Activated CD4-positive, alpha-beta memory T cell treated with anti-CD3 and anti-CD28 coated beads for 36 hours (primary cell): ENCODE results near the gene MBD6. TPM values are rescaled to one million over a fixed set of nuclear protein-coding genes. Genes with fewer than 3 reads are reported as not detected.

Source experiments
- CTCF ChIA-PET: fragments of 350-600 bp; sonication (Branson Sonifier 250); formaldehyde crosslinking; loops from one replicate; lab custom pipeline; 2021; ENCODE audit warnings: antibody characterized with exemption, inconsistent platforms; lab: Charles Lee
- POLR2A ChIA-PET: fragments of 350-600 bp; sonication (Branson Sonifier 250); formaldehyde crosslinking; loops from one replicate; lab custom pipeline; 2021; ENCODE audit warnings: antibody characterized with exemption; lab: Charles Lee
- DNase-seq: peaks from one replicate; pipeline ENCODE4 v3.0.0-alpha.2; 2020
- H3K27ac Mint-ChIP-seq: one replicate; pipeline ENCODE4 v1.8.0; 2021; ENCODE audit warnings: mixed read lengths
- H3K27me3 Mint-ChIP-seq: one replicate; pipeline ENCODE4 v1.8.0; 2021; ENCODE audit warnings: mixed read lengths
- H3K36me3 Mint-ChIP-seq: one replicate; pipeline ENCODE4 v1.8.0; 2021; ENCODE audit warnings: mixed read lengths
- H3K4me1 Mint-ChIP-seq: one replicate; pipeline ENCODE4 v1.8.0; 2021; ENCODE audit warnings: low read depth, mixed read lengths
- H3K4me3 Mint-ChIP-seq: one replicate; pipeline ENCODE4 v1.8.0; 2021; ENCODE audit warnings: mild to moderate bottlenecking, mixed read lengths
- H3K9me3 Mint-ChIP-seq: one replicate; pipeline ENCODE4 v1.8.0; 2021; ENCODE audit warnings: mixed read lengths
- intact Hi-C: fragments of 100-400 bp; cut with micrococcal nuclease; formaldehyde crosslinking; loops from one replicate; pipeline ENCODE4 v1.15.1; 2023
- total RNA-seq, 2 experiments: library from RNA; stranded (reverse); gene quantifications; one replicate each; pipeline ENCODE4 v1.2.3, GENCODE V29; 2021

Gene MBD6
- total RNA-seq, 2 experiments from 2014 or later: 43.5 to 48.2 TPM

DNA sequence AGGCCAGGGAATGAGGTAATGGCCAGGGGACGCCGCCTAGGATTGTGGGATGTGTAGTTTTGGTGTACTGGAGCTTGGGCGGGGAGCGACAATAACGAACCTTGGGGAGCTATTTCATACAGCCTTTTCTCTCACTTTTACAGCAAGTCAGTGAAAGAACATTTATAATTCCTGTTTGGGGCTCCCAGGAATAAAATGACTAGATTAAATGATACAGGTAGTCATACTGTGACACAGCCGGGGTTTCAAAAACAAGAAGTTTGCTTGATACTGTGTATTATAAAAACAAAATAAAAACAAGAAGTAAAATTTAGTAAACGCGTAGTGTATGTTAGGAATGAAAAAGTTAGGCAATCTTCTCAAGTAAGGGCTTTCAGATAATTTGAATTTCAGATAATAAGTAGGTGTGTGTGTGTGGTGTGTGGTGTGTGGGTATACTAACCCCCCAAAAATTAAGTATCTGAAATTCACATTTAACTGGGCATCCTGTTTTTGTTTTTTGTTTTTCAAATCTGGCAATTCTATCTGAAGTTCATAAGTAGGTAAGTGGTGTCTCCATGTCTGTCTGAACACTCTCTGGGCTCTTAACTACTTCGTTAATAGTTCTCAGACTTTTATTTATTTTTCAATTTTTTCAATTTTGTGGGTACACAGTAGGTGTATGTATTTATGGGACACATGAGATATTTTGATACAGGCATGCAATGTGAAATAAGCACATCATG, 24.8 kb downstream of the MBD6 start:
- Mint-ChIP-seq H3K27ac (no peak overlapping the region), H3K27me3 (peaks cover 5% of the 10 kb centered on the region), H3K9me3 (no peaks in the 10 kb centered on the region), H3K4me1 (peaks cover 49% of the 10 kb centered on the region), H3K36me3 (peaks cover 13% of the 10 kb centered on the region), H3K4me3 (peak overlapping the region; percentile 97)
- POLR2A ChIA-PET: interaction anchor here (0.6 to 1.8 kb wide), 6 partner anchors 12 to 44 kb away, joined by 3 to 7 read pairs (median 4); partner anchors contain the start of genes DDIT3 and MBD6
- CTCF ChIA-PET: interaction anchor here (1.0 to 2.2 kb wide), 6 partner anchors 22 to 88 kb away, joined by 3 to 10 read pairs (median 4); partner anchors contain the start of gene GLI1
- DNase-seq: no peak
- intact Hi-C loops: loop anchor here (1.0 to 5.0 kb wide), 6 partner anchors 25 to 195 kb away; partner anchors contain the start of genes ARHGAP9, MBD6 and PIP4K2C

DNA sequence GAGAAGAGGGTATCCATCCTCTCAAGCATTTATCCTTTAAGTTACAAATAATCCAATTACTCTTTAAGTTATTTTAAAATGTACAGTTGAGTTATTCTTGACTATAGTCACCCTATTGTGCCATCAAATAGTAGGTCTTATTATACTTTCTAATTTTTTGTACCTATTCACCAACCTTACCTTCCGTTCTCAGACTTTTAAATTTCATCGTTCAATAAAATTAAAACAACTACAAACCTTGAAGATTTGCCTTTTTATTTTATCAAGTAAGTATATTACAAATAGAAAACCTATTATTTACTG, 25.3 kb downstream of the MBD6 start:
- H3K4me3 Mint-ChIP-seq: no peak overlapping the region

DNA sequence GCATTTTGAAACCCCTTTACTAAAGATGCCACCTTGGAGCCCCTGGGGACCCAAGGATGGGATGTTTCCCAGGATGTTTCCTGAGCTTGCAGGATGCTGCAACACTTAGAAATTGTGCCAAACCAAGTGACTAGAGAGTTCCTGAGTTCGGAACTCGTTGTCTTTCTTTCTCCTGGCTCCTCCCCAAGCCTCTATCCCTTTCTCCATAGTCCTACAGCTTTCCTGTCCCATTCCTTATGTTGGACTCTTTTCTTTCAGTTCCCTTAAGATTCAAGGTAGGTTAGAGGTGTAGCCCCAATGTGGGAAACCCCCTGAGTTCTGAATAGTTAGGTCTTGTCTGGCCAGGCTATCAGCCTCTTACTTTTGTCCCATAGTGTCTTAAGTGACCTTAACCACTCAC, 25.9 kb downstream of the MBD6 start:
- intact Hi-C loops: loop anchor here (5.0 kb wide), 1 partner anchor 194 kb away; no protein-coding TSS in a partner anchor

More for the DNA sequence above, 25.3 kb downstream of the MBD6 start:
- intact Hi-C loops: loop anchor here (5.0 kb wide), 1 partner anchor 194 kb away; no protein-coding TSS in a partner anchor
- DNase-seq: no peak
- H3K4me1 Mint-ChIP-seq: peaks cover 49% of the 10 kb centered on the region
- peaks cover 5% of the 10 kb centered on the region for H3K27me3 Mint-ChIP-seq
- peaks cover 13% of the 10 kb centered on the region for H3K36me3 Mint-ChIP-seq
- no peaks in the 10 kb centered on the region for H3K9me3 Mint-ChIP-seq
- ChIA-PET CTCF (no interaction called here), POLR2A (no interaction called here)
- H3K27ac Mint-ChIP-seq: no peak overlapping the region

DNA sequence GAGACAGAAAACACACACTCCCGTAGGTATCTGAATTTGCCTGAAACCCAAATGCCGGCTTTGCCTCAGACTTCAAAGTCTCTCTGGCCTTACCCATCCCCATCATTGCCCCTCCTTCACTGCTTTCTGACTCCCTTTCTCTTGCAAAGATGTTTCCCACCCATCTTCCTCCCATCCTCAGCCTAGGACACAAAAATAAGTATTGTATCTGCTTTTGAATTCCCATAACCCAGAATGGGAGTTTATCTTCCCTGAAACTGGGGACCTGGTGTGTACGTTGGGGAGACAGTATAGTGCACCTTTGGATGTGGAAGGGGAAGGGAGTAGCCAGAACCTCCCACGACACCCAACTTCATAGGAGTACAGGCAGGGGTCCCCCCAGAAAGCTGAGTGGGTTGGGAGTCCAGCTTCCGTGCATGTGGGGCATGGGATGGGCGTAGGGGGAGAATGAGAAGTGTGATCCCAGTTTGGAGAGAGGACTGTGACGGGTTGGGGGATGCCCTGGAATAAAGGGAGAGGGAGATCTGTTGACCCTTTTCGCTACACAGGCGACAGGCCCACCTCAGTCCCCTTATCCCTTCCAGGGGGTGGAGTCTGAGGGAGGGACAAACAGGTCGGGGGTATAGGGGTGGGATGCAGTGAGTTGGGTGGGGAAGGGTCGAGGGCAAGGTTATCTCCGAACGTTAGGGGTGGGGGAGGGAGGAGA, 26.7 kb downstream of the MBD6 start:
- POLR2A ChIA-PET: no interaction called here
- intact Hi-C loops: loop anchor here (5.0 kb wide), 1 partner anchor 193 kb away; no protein-coding TSS in a partner anchor
- Mint-ChIP-seq H3K36me3 (peaks cover 13% of the 10 kb centered on the region), H3K27ac (no peak overlapping the region), H3K9me3 (no peaks in the 10 kb centered on the region), H3K4me1 (peaks cover 40% of the 10 kb centered on the region), H3K27me3 (peaks cover 9% of the 10 kb centered on the region), H3K4me3 (peak overlapping the region; percentile 74)
- DNase-seq: no peak
- CTCF ChIA-PET: no interaction called here

More for the DNA sequence above, 25.9 kb downstream of the MBD6 start:
- H3K9me3 Mint-ChIP-seq: no peaks in the 10 kb centered on the region
- no peak overlapping the region for H3K4me3 Mint-ChIP-seq
- no peak for DNase-seq
- ChIA-PET CTCF (no interaction called here), POLR2A (no interaction called here)
- peaks cover 46% of the 10 kb centered on the region for H3K4me1 Mint-ChIP-seq
- peaks cover 13% of the 10 kb centered on the region for H3K36me3 Mint-ChIP-seq
- no peak overlapping the region for H3K27ac Mint-ChIP-seq
- H3K27me3 Mint-ChIP-seq: peaks cover 5% of the 10 kb centered on the region

DNA sequence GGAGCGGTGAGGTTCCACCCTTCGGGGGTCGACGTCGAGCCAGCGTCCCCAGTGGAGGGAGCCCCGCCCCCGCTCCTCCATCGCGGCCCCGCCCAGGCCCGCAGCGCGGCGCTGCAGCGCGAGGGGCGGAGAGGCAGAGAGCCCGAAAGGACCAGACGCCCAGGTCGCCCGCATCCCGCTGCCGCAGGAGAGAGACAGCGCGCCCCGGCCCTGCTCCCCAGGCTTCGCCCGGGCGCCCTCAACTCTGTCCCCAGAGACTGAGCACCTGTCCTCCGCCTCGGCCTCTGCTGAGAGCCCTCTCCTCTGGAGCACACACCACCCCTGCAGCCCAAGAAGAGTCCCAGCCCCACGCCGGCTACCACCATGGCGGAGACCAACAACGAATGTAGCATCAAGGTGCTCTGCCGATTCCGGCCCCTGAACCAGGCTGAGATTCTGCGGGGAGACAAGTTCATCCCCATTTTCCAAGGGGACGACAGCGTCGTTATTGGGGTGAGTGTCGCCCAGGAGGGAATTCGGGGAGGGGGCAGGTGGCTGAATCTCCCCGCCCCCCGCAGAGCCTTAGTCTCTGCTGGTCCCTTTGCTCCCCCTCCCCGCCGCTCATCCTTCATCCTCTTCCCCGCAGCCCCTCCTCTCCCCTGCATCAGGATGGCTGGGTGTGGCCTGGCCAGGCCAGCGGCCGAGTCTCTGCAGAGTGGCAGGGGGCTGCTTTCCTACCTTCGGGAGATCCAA, 27.5 kb downstream of the MBD6 start, which contains the start of gene KIF5A:
Gene KIF5A, plus strand, starts transcription at position 136 of the 732 bp plus-strand sequence. Its CDS starts 228 bp downstream, at position 364.
- ChIA-PET CTCF (no interaction called here), POLR2A (no interaction called here)
- Mint-ChIP-seq H3K4me1 (peaks cover 35% of the 10 kb centered on the region), H3K27ac (no peak within 1 kb of the TSS), H3K9me3 (no peaks in the 10 kb centered on the region), H3K27me3 (peaks cover 9% of the 10 kb centered on the region), H3K36me3 (peaks cover 13% of the 10 kb centered on the region), H3K4me3 (peak within 1 kb of the TSS; percentile 74)
- intact Hi-C loops: loop anchor here (5.0 kb wide), 1 partner anchor 192 kb away; no protein-coding TSS in a partner anchor
- DNase-seq: peak; percentile 72

DNA sequence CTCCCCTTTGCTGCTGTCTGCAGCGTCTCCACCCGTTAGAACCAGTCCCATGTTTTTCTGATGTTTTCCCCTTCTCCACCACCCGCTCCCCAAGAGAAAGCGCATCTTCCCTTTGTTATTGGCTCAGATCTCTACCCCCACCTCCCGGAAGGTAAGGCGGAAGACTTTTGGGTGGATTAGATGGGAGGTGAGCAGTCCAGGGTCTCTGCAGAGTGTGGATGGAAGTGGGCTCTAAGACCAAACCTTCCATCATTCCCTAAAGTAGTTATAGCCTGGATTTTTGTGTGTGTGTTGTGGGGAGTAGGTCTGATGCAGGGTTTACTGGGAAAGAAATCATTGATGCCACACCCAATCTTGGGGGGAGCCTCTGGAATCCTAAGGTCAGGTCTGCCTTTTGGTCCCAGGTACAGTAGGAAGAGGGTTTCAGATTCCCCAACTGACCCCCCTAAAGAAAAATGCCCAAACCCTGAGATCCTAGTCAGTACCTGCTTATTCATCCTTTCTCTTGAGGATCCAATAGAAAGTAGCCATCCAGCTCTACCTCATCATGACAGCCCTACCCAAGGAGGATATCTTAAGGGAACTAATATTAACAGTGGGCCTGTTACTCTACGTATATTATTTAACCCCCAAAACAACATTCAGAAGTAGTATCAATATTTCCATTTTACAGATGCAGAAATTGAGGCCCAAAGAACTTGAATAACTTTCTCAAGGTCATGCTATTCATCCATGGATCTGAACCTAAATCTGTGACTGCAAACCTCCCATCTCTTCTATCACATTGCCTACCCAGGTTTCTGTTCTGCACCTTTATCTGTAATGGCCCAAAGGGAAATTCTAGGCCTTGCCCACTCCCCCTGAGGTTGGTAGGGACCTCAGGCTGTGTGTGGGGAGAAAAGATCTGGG, 28.3 kb downstream of the MBD6 start:
- POLR2A ChIA-PET: no interaction called here
- peak overlapping the region; percentile 74 for H3K4me3 Mint-ChIP-seq
- H3K27me3 Mint-ChIP-seq: peaks cover 9% of the 10 kb centered on the region
- H3K36me3 Mint-ChIP-seq: peaks cover 6% of the 10 kb centered on the region
- H3K9me3 Mint-ChIP-seq: no peaks in the 10 kb centered on the region
- peaks cover 27% of the 10 kb centered on the region for H3K4me1 Mint-ChIP-seq
- intact Hi-C loops: no loop called here
- no peak for DNase-seq
- CTCF ChIA-PET: interaction anchor here (1.4 kb wide), 1 partner anchor 33 kb away, joined by 6 read pairs; no protein-coding TSS in a partner anchor
- H3K27ac Mint-ChIP-seq: no peak overlapping the region

DNA sequence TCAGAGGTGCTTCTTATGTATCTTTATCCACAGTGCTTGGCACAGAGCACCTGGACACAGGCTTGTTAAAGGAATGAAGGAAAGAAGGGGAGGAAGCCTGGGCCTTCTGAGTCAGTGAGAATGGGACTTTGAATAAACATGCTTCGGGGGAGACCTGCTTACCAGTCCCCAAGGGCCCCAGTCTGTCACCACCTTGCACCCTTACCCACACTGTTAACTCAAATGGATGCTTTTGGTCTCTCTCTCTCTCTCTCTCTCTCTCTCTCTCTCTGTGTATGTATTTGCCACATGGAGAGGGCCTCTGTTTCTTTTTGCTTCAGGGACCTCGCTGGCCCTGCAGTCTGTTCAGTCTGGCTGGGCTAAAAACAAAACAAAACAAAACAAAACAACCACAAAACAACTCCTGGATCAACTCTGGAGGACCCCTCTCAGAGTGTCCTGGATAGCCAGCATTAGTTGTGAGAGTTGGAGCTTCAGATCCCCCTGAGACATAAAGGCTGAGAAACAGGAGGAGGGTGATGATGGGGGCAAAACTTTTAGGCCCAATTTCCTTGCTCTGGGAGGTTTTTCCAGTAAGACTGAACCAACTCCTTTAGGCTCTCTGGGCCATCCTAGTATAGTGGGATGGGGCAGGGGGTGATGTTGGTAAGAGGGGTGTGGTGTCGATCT, 29.1 kb downstream of the MBD6 start:
- no peak overlapping the region for H3K4me3 Mint-ChIP-seq
- intact Hi-C loops: no loop called here
- DNase-seq: no peak
- CTCF ChIA-PET: interaction anchor here (1.4 kb wide), 1 partner anchor 32 kb away, joined by 6 read pairs; no protein-coding TSS in a partner anchor
- H3K36me3 Mint-ChIP-seq: no peaks in the 10 kb centered on the region
- H3K9me3 Mint-ChIP-seq: no peaks in the 10 kb centered on the region
- POLR2A ChIA-PET: no interaction called here
- no peak overlapping the region for H3K27ac Mint-ChIP-seq
- H3K27me3 Mint-ChIP-seq: peaks cover 9% of the 10 kb centered on the region
- H3K4me1 Mint-ChIP-seq: peaks cover 24% of the 10 kb centered on the region

DNA sequence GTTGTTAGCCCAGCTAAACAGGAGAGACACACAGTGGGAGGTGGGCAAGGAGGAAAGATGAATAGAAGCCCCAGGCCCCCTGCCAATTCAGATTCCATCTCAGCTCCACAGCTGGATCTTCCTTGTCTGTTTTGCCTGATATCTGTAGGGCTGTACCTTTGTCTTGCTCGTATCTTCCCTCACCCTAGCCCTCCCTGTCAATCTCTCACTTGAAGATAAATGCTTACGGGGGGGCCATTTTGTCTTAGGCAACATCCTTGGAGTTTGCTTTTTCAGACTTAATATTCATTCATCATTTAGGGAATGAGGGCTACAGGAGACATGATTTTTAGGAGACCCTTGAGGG, 29.7 kb downstream of the MBD6 start:
- Mint-ChIP-seq H3K27ac (no peak overlapping the region), H3K36me3 (no peaks in the 10 kb centered on the region), H3K27me3 (peaks cover 9% of the 10 kb centered on the region), H3K9me3 (no peaks in the 10 kb centered on the region), H3K4me3 (no peak overlapping the region), H3K4me1 (peaks cover 22% of the 10 kb centered on the region)
- POLR2A ChIA-PET: no interaction called here
- no peak for DNase-seq
- CTCF ChIA-PET: interaction anchor here (1.4 kb wide), 1 partner anchor 31 kb away, joined by 6 read pairs; no protein-coding TSS in a partner anchor
- intact Hi-C loops: no loop called here

DNA sequence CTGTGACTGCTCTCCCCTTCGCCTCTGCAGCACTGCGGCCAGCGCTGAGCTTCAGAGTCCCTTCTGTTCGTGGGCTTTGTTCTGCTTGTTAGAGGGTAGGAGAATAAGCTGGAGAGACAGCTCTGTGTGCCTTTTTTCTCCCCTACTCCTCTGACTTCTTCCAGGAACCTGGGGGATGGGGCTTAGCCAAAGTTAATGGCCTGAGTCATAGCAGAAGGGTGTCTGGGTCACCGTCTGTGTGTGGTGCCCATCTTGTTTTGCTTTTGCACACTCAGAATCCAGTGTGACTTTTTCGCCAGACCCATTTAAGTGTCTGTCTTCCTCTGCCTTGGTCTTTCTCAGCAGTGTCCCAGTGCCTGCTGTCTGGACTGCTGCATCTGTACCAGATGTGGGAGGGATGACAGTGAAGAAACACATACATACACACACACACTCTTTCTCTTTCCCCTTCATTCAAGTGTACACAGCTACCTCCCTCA, 30.2 kb downstream of the MBD6 start:
- Mint-ChIP-seq H3K9me3 (no peaks in the 10 kb centered on the region), H3K4me1 (peaks cover 16% of the 10 kb centered on the region), H3K27ac (no peak overlapping the region), H3K36me3 (no peaks in the 10 kb centered on the region), H3K4me3 (no peak overlapping the region), H3K27me3 (peaks cover 9% of the 10 kb centered on the region)
- intact Hi-C loops: no loop called here
- ChIA-PET CTCF (interaction anchor here (0.9 kb wide), 1 partner anchor 29 kb away, joined by 3 read pairs; no protein-coding TSS in a partner anchor), POLR2A (no interaction called here)
- DNase-seq: peak; percentile 12

DNA sequence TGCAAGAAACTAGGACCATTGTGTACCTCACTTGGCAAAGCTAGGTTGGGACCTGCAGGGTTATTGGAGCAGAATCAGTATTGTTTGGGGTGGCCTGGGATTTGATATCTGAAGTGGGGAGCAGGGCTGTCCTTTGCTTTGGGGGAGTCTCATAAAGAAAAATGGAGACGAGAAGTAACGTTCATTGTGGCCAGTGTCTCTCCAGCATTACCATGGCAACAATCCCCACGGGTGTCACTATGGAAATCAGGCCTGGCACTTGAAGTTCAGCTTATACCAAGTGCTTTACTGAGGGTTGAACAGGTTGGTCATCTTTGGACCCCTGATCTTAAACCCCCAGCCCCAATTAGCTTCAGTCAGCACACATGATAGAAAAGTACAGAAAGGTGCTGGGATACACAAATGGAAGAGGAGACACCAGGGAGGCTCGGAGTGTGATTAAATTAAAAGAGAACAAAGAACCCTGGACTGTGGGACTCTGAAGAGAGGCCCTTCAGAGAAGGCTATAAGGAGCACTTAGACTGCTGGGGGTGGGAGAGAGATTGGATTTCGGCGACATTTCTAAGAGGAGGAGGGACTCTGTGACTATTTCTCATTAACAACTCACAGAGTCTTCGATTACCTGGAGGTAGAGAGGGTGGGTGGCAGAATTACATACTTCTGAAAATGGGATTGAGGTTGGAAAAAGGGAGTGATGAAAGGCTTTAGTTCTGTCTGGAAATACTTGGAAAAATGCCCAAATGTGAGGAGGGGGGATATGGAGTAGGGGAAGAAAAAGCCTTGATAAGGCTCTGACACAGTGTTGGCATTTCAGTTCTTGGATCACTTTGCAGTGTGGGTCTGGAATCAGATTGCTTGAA, 30.9 kb downstream of the MBD6 start:
- Mint-ChIP-seq H3K4me1 (peaks cover 16% of the 10 kb centered on the region), H3K27me3 (peaks cover 8% of the 10 kb centered on the region), H3K9me3 (no peaks in the 10 kb centered on the region), H3K36me3 (no peaks in the 10 kb centered on the region), H3K27ac (no peak overlapping the region), H3K4me3 (no peak overlapping the region)
- DNase-seq: no peak
- CTCF ChIA-PET: interaction anchor here (0.9 kb wide), 1 partner anchor 30 kb away, joined by 3 read pairs; no protein-coding TSS in a partner anchor
- intact Hi-C loops: no loop called here
- POLR2A ChIA-PET: no interaction called here
